ENCODE data around the gene STX7. TPM values are rescaled to one million over a fixed set of nuclear protein-coding genes. Genes with fewer than 3 reads are reported as not detected.

Gene STX7
- total RNA-seq, 1 experiment from 2014 or later, result 25.6 TPM

- no peak for TF ChIP-seq ZNF425 (CRISPR knock-in tag; conservative IDR thresholded peaks at IDR 0.05)
- TF ChIP-seq USF2 (CRISPR knock-in tag; IDR thresholded peaks at IDR 0.05), result no peak
- no peak for TF ChIP-seq AR (CRISPR knock-in tag; IDR thresholded peaks at IDR 0.05)
- no peak for TF ChIP-seq IRF1 (CRISPR knock-in tag; IDR thresholded peaks at IDR 0.05)
Measured at GRCh38 chr6:132461958-132462357, 51.0 kb downstream of the STX7 start (continued).

- no peak for TF ChIP-seq ZNF317 (CRISPR knock-in tag; IDR thresholded peaks at IDR 0.05; ENCODE audit: borderline replicate concordance, low read depth)
- TF ChIP-seq CREB1 (CRISPR knock-in tag; IDR thresholded peaks at IDR 0.05), result no peak
- no peak for TF ChIP-seq SP1 (CRISPR knock-in tag; conservative IDR thresholded peaks at IDR 0.05)
- TF ChIP-seq FOXP4 (CRISPR knock-in tag; IDR thresholded peaks at IDR 0.05), result no peak
- no peak for TF ChIP-seq ZNF281 (CRISPR knock-in tag; IDR thresholded peaks at IDR 0.05)
- TF ChIP-seq ZNF425 (CRISPR knock-in tag; conservative IDR thresholded peaks at IDR 0.05), result no peak
- TF ChIP-seq ZNF263 (CRISPR knock-in tag; IDR thresholded peaks at IDR 0.05; ENCODE audit: low read depth), result no peak
- TF ChIP-seq ZSCAN18 (CRISPR knock-in tag; IDR thresholded peaks at IDR 0.05), result no peak
- TF ChIP-seq ELF4 (CRISPR knock-in tag; IDR thresholded peaks at IDR 0.05; ENCODE audit: low read depth), result no peak
- no peak for TF ChIP-seq FOXK1 (CRISPR knock-in tag; IDR thresholded peaks at IDR 0.05)
- no peak for TF ChIP-seq ZMAT4 (CRISPR knock-in tag; IDR thresholded peaks at IDR 0.05)
- no peak overlapping the region for H3K27ac Mint-ChIP-seq
- H3K9me3 Mint-ChIP-seq, result no peaks in the 10 kb centered on the region
- peaks cover 19% of the 10 kb centered on the region for H3K36me3 Mint-ChIP-seq
- no peaks in the 10 kb centered on the region for H3K27me3 Mint-ChIP-seq (ENCODE audit: low read depth)
- ChIA-PET POLR2A (no interaction called here), CTCF (no interaction called here)
- H3K4me1 Mint-ChIP-seq, result no peaks in the 10 kb centered on the region
- ATAC-seq (no peak), DNase-seq (ENCODE audit: low spot score) (no peak)
- no peak overlapping the region for H3K4me3 Mint-ChIP-seq
Measured at GRCh38 chr6:132459605-132459952, 53.3 kb downstream of the STX7 start.

All from WTC11 (cell line).